HUDEP-2 (cell line): ENCODE data around the gene PDCD4.

Experiments used
- DNase-seq, 76 experiments: peaks; one replicate each; lab custom pipeline; 2025; ENCODE audit not compliant: unreplicated experiment in 76 of 76; lab: John Stamatoyannopoulos, UW

Gene PDCD4

DNA sequence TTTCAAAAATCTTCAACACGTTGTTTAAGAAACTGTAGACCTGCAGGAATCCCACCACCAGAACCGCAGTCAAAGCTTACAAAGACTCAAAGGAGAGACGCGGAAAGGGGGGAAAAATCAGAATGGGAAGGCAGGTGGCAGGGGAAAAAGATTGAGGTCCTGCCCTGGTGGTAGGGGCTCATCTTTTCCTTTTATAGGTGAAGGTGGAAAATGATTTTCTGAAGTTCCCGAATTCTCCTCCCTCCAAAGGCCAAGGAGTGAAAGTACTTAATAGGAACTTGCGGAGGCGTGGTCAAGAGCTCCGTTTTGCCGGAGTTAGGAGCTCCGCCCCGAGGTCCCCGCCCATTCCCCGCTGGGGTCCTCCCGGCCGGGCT is 46.5 kb downstream of the PDCD4 start:
- peak in 42 of 76 experiments; percentile 67 to 95 (median 90) for DNase-seq

DNA sequence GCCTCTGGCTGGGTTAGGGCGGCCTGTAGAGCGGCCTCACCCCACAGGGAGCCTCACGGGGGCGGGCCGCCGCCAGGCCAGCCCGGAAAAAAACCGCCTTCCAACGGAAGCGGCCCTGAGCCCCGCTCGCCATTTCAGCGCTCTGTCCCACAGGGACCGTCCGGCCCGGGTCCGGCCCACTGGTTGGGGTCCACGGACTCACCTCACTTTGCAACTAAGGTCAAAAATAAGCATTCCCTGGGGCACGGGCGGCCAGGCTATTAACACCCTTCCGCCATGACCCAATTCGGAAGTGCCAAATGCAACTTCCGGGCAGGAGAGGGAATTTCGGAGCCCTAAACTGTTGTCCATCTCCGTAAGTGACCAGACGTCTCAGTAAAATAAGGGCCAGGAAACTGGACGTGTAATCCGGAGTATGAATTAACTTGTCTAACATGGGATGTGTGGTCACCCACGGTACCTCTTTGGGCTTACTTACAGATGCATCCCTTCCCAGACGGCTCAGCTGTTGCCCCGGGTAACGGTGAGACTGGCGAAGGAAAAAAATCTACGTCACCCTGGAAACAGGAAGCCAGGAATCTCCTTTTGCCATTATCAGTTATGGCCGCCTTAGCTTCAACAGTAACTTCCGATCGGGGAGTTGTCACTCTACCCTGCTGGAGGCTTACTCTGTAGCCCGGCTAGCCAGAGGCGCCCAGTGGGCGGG is 47.1 kb downstream of the PDCD4 start, which contains the start of gene BBIP1:
BBIP1 (minus strand) TSS at position 538 of the 706 bp plus-strand sequence. CDS start 1,023 bp downstream, outside the sequence.
- peak in 53 of 76 experiments; percentile 21 to 100 (median 97) for DNase-seq

DNA sequence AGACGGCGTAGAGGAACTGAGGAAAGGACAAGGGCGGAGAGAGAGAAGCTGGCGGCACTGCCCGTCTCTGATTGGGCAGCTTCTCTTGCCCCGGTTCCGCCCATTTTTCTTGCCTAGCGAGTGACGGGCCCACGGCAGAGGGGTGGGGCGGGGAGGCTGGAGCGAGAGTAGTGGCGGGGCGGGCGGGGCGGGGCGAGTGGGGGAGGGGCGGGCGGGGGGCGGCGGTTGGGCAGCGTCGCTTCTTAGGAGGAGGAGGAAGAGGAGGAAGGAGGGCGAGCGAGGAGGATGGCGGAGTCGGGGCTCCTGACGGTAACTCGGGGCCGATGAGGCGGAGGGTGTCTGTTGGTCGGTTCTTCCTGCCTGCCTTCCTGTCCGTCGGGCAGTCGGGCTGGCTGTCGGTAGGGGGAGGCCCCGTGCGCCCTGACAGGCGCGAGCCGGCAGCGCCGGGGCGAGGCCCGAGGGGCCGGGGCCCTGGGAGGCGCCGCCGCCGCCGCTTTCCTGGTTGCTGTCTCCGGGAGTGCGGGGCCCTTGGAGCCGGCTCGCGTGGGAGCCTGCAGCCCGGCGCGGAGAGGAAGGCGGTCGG is 47.7 kb downstream of the PDCD4 start, which contains the start of gene SHOC2:
SHOC2 (plus strand) TSS at position 256 of the 583 bp plus-strand sequence. CDS start 44,755 bp downstream, outside the sequence.
- DNase-seq = peak in 51 of 76 experiments; percentile 61 to 99 (median 98)

DNA sequence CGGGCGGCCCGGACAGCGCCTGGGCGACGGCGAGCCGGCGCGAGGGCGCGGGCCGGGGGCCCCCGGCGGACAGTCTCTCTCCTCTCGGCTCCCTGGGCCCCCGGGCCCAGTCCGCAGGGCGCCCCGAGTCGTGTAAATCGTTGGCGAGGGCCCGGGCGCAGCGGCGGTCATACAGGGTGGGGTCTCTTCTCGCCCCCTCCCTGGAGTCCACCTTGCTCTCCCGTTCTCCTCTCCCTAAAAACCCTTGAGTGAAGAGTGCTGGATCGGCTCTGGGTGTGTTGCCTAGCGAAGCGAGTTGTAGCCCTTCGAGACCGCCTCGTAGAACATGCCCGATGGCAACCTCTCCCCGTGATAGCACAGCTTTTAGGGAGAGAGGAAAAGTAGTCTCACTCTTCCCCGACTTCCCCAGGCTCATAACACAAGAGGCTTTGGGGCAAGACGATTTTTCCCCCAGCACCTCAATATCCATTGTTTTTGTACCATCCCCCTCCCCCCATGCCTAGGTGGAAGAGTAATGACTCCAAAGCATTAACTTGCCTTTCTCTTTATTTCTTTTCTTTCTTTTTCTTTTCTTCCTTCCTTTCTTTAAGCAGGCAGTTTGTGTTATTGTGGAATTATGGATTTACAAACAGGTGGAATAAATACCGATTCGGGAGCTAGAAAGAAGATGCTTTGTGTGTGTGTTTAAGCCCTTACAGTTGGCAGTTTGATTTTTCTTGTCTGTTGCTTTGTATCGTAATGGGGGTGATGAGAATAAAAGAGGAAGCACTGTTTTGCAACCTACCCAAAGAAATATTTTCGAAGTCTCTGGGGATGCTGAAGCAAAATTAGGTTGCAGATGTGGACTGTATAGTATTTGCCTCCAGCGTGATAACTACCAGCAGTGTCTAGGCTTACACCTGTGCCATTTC is 48.5 kb downstream of the PDCD4 start:
- DNase-seq = peak in 34 of 76 experiments; percentile 1 to 45 (median 18)

DNA sequence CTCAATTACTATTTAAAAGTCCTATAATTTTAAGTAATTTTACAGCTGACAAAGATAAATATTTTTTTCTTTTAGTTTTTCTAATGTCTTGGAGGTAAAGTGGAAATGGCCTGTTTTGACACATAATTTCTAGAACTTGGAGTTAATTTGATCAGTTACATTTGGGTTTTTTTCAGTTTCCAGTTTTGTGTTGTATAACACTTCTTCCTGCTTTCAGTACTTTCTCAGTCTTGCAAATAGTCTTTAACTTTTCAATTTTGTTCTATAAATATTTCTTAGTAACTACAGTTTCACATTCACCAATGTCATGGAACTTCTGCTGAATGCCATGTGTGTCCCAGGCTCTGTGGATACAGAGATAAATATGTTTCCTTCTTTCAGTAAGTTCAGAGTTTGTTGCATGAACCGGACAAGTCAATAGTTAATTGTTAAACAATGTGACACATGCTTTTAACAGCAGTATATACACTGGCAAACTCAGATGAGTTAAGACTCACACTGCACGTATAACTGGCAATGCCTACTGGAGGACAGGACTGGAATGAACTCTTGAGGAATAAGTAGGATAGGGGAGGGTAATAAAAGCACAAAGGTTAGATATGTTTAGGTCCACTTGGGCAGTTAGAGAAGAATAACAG is 52.2 kb downstream of the PDCD4 start:
- no peak for DNase-seq

DNA sequence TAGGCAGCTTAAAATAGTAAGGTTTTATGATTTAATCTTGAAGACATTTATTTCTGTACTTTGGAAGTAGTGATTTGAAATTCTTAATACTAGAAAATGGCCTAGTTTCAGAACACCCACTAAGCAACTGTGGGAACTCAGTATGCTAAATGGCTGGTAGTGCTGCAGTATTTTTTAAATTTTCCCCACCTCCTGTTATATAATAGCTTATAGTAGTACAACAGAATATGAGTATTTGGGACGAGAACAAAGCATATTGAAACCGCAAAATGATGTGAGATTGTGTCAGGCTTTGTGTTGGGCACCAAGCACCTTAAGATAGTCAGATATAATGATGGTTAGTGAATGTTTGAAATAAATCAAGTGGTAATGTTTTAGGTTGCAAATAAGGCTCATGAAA is 55.7 kb downstream of the PDCD4 start:
- DNase-seq = no peak

DNA sequence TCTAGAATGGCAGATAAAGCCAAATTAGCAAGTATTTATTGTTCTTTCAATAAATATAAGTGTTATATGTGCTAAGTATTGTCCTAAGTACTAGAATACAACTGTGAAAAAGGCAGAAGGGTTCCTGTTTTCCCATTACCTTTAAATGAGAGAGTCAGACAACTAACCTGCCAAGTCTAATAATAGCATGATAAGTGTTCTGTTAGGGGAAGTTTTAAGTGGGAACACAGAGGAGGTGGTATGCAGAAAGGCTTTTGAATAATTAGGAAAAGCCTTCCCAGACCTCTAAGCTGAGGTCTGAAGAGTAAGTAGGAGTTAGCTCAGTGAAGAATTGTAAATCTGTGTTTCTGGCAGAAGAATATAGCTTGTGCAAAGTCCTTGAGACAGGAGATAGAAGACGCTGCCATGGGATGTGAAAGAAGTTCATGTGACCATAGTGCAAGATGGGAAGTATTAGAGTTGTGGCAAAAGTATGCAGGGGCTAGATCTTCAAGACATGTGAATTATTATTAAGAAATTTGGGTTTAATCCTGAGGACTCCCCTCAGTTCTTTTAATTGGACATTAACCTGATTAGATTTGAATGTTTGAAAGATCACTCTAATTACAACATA is 60.1 kb downstream of the PDCD4 start:
- no peak for DNase-seq

DNA sequence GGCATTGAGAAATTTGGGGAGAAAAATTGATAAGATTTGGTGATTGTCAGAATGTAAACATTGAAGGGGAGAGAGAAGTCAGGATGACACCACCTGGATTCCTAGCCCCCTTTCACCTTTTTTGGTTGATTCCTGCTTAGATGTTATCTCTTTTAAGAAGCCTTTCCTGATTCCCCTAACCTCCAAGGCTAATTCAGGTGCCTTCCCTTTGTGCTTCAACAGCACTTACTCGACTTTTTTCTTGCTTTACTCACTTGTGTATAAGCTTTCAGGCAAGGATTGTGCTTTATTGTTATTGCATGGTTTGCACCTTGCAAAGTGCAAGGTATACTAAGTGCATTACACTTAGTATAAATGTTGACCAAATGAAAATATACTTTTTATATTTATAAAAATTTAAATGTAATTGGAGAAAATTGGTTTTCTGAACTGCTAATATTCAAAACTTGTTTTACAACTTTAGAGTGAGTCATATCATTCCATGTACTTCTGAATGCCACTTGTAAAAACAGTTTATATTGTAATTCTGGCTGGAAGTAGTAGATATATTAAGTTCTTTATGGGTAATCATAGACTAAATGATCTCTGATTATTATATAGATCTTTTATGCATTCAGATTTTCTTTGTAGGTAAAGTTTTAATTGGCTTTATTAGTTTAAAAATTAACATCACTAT is 60.9 kb downstream of the PDCD4 start:
- DNase-seq = no peak

DNA sequence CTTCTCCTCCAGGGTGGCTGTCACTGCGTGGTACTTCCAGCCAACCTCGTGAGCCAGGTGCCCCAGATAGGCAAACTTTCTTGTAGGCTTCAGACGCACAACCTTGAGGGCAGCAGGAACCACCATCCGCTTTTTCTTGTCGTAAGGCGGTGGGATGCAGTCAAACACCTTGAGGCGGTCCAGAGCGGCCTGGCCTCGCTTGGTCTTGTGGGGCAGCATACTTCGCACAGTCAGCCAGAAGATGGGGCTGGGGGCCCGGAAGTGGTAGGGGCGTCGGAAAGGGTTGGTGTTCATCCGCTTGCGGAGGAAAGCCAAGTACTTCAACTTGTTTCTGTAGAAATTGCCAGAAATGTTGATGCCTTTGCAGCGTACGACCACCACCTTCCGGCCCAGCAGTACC is 65.0 kb downstream of the PDCD4 start:
- DNase-seq = no peak

DNA sequence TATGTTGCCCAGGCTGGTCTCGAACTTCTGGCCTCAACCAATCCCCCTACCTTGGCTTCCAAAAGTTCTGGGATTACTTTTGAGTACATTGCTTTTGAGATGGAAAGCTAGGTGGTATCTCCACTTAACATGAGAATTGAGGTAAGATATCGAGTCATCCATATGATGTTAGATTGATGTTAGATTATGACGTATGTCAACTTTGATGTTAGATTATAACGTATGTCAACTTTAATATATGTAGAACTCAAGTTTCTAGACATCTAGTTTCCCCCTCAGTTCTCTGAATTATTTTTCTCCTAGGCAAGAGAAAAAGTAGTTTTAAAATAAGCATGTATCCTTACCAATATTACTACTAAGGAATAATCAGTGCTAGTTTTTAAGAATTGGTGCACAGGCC is 67.7 kb downstream of the PDCD4 start:
- DNase-seq = no peak

DNA sequence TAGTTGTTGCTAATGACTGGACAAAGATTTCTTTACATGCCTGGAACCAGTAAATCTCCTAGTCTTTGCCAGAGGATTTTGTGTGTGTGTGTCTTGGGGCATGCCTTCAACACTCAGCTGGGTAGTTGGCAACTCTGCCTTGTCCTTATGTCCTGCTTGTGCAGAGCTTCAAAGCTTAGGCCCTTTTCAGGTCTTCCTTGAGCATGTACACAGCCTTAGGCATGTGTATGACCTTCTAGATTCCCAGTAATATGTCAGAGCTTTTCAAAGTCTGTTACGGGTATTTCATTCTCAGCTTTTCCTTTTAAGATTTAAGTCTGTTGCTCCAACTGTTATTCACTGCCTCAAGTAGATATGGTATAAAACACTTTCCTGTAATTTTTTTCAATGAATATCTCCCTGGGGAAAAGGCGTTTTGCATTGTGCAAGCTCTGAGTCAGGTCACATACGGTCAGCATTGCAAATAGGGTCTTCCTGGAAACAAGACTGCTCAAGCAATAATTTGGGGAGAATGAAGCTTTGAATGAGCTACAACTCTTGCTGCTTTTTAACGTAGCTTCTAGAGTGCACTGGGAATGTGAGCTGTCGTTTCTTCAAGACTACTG is 73.2 kb downstream of the PDCD4 start:
- DNase-seq = no peak

DNA sequence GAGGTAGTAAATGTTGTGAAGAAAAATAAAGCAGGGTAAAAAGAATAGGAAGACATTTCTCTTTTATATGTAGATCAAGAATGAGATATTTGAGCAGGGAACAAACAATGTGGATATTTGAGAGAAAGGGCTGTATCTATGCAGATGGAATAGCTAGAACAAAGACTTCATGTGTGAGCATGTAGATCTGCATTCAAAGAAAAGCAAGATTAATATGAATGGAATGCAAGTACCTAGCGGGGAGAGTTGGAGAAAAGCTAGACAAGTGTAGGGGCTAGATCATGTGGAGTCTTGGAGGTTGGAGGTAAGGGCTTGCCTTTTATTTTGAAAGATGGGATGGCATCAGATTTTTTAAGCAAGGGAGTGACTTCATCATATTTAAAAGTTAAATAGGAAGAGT is 74.8 kb downstream of the PDCD4 start:
- DNase-seq = no peak

DNA sequence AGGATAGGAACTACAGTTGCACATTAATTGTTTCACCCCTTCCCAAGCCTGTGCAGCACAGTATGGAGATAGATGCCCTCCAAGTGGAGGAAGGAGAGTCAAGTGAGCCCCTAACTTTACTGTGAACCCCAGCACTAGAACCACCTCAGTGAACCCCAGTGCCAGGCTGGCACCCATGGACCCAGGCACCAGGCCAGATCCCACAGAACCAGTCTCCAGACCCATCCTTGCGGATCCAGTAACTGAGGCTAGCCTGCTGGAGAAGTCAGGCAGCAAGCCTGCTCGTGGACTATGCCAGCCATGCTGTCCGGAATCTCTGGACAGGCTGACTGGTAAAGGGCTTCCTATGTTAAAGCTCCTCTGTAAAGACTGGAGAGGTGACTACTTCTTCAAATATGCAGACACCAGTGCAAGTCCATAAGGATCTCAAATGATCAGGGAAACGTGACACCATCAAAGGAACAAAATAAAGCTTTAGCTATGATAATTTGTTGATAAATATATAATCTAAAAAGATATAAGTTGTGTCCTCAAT is 75.4 kb downstream of the PDCD4 start:
- no peak for DNase-seq
